HL-60 (cell line): ENCODE data around the gene ADAMTS14.

Experiments
- CTCF ChIP-seq: IDR thresholded peaks from one replicate; pipeline ENCODE4 v1.5.1; 2011; ENCODE audit warnings: low read length, control low read depth, inconsistent platforms; ENCODE audit not compliant: insufficient read depth
- GABPA ChIP-seq: IDR thresholded peaks from 2 replicates; pipeline ENCODE4 v1.6.1; 2012; ENCODE audit warnings: low read depth
- POLR2AphosphoS5 ChIP-seq: IDR thresholded peaks from 2 replicates; pipeline ENCODE4 v1.6.1; 2012; ENCODE audit warnings: low read depth
- REST ChIP-seq: IDR thresholded peaks from 2 replicates; pipeline ENCODE4 v1.6.1; 2012; ENCODE audit warnings: low read depth; ENCODE audit not compliant: insufficient replicate concordance

- TF ChIP-seq CTCF (no peak), GABPA (no peak), REST (no peak), POLR2AphosphoS5 (no peak)
Observed at GRCh38 chr10:70647086-70647485, 25.2 kb upstream of the ADAMTS14 start.
